CD4-positive, alpha-beta memory T cell (primary cell): ENCODE data around the gene TLL1. TPM values are rescaled to one million over a fixed set of nuclear protein-coding genes. Genes with fewer than 3 reads are reported as not detected.

Experiments
- CTCF ChIA-PET: fragments of 350-600 bp; sonication (Branson Sonifier 250); formaldehyde crosslinking; loops from one replicate; lab custom pipeline; 2021; ENCODE audit warnings: inconsistent platforms; ENCODE audit not compliant: partially characterized antibody; lab: Charles Lee
- POLR2A ChIA-PET: fragments of 350-600 bp; sonication (Branson Sonifier 250); formaldehyde crosslinking; loops from one replicate; lab custom pipeline; 2021; ENCODE audit not compliant: partially characterized antibody; lab: Charles Lee
- DNase-seq, 5 donors: peaks; one replicate each; pipeline versions ENCODE4 v3.0.0 to v3.0.0-alpha.2; 2020 to 2022; ENCODE audit warnings: mixed read lengths in 1 of 5
- H3K27ac ChIP-seq: one replicate; pipeline ENCODE4 v1.7.0; 2013; ENCODE audit warnings: low read depth, low read length
- H3K27me3 ChIP-seq: 2 replicates; pipeline ENCODE4 v1.7.0; 2013; ENCODE audit warnings: mild to moderate bottlenecking, low read length, moderate library complexity; ENCODE audit not compliant: insufficient read depth
- H3K36me3 ChIP-seq: 2 replicates; pipeline ENCODE4 v1.7.0; 2013; ENCODE audit warnings: mild to moderate bottlenecking, low read length, moderate library complexity; ENCODE audit not compliant: insufficient read depth
- H3K4me1 ChIP-seq: 2 replicates; pipeline ENCODE4 v1.7.0; 2013; ENCODE audit warnings: mild to moderate bottlenecking, low read length, moderate library complexity; ENCODE audit not compliant: insufficient read depth
- H3K4me3 ChIP-seq, 2 donors: one replicate each; pipeline ENCODE4 v1.7.0; 2013; ENCODE audit warnings: low read length in 2 of 2, mild to moderate bottlenecking in 1 of 2
- H3K9me3 ChIP-seq, 2 donors: one replicate each; pipeline ENCODE4 v1.7.0; 2013; ENCODE audit warnings: low read length in 2 of 2, control low read depth in 1 of 2; ENCODE audit not compliant: control insufficient read depth in 1 of 2
- H3K27ac Mint-ChIP-seq, 7 donors: one replicate each; pipeline ENCODE4 v1.8.0; 2020 to 2021; ENCODE audit warnings: mixed read lengths in 7 of 7, mild to moderate bottlenecking in 6 of 7, inconsistent platforms in 3 of 7, moderate library complexity in 3 of 7
- H3K27me3 Mint-ChIP-seq, 2 donors: one replicate each; pipeline ENCODE4 v1.8.0; 2020 to 2021; ENCODE audit warnings: mixed read lengths in 2 of 2
- H3K36me3 Mint-ChIP-seq, 2 donors: one replicate each; pipeline ENCODE4 v1.8.0; 2020 to 2021; ENCODE audit warnings: mixed read lengths in 2 of 2, inconsistent platforms in 1 of 2, mild to moderate bottlenecking in 1 of 2
- H3K4me1 Mint-ChIP-seq, 4 donors: one replicate each; pipeline ENCODE4 v1.8.0; 2020 to 2021; ENCODE audit warnings: mixed read lengths in 4 of 4, mild to moderate bottlenecking in 1 of 4
- H3K4me3 Mint-ChIP-seq, 8 donors: one replicate each; pipeline ENCODE4 v1.8.0; 2020 to 2021; ENCODE audit warnings: mixed read lengths in 8 of 8, mild to moderate bottlenecking in 7 of 8, moderate library complexity in 6 of 8, inconsistent platforms in 3 of 8
- H3K9me3 Mint-ChIP-seq, 8 donors: one replicate each; pipeline ENCODE4 v1.8.0; 2020 to 2021; ENCODE audit warnings: mixed read lengths in 8 of 8, mild to moderate bottlenecking in 5 of 8, inconsistent platforms in 3 of 8, moderate library complexity in 1 of 8
- intact Hi-C: fragments of 100-400 bp; cut with micrococcal nuclease; formaldehyde crosslinking; loops from one replicate; pipeline ENCODE4 v1.15.1; 2023
- polyA plus RNA-seq, 2 donors: library from polyadenylated mRNA; unstranded; fragments of 300-500 nt; fragmentation: Illumina TruSeq; gene quantifications; one replicate each; pipeline ENCODE4 v1.2.3, GENCODE V29; 2021
- total RNA-seq, 2 experiments: library from RNA; stranded (reverse); gene quantifications; one replicate each; pipeline ENCODE4 v1.2.3, GENCODE V29; 2021

TLL1 gene
- total and polyA plus RNA-seq, 4 experiments from 2014 or later: not detected

GRCh38 chr4:165947019-165947418 lies 74.0 kb downstream of the TLL1 start:
- Mint-ChIP-seq H3K9me3 (peaks cover 0 to 15% (median 2%) of the 10 kb centered on the region in 8 donors), H3K36me3 (no peaks in the 10 kb centered on the region), H3K27ac (no peak overlapping the region), H3K4me1 (no peaks in the 10 kb centered on the region), H3K27me3 (no peaks in the 10 kb centered on the region), H3K4me3 (no peak overlapping the region)
- DNase-seq: no peak
- no peak overlapping the region for H3K4me3 ChIP-seq
- H3K27ac ChIP-seq: no peak overlapping the region
- ChIA-PET POLR2A (no interaction called here), CTCF (no interaction called here)
- no peaks in the 10 kb centered on the region for H3K9me3 ChIP-seq
- intact Hi-C loops: no loop called here
- H3K36me3 ChIP-seq: no peaks in the 10 kb centered on the region
- no peaks in the 10 kb centered on the region for H3K4me1 ChIP-seq
- no peaks in the 10 kb centered on the region for H3K27me3 ChIP-seq

GRCh38 chr4:165953181-165953580 lies 80.1 kb downstream of the TLL1 start:
- Histone ChIP-seq H3K27me3 (no peaks in the 10 kb centered on the region), H3K4me3 (no peak overlapping the region), H3K4me1 (no peaks in the 10 kb centered on the region), H3K9me3 (no peaks in the 10 kb centered on the region), H3K36me3 (no peaks in the 10 kb centered on the region), H3K27ac (no peak overlapping the region)
- no peaks in the 10 kb centered on the region for H3K27me3 Mint-ChIP-seq
- no peak overlapping the region for H3K4me3 Mint-ChIP-seq
- H3K4me1 Mint-ChIP-seq: no peaks in the 10 kb centered on the region
- H3K27ac Mint-ChIP-seq: no peak overlapping the region
- H3K36me3 Mint-ChIP-seq: no peaks in the 10 kb centered on the region
- ChIA-PET CTCF (no interaction called here), POLR2A (no interaction called here)
- peaks cover 4 to 32% (median 14%) of the 10 kb centered on the region in 8 donors for H3K9me3 Mint-ChIP-seq
- intact Hi-C loops: no loop called here
- DNase-seq: no peak

GRCh38 chr4:165963621-165964020 lies 90.6 kb downstream of the TLL1 start:
- ChIA-PET POLR2A (no interaction called here), CTCF (no interaction called here)
- Mint-ChIP-seq H3K4me3 (no peak overlapping the region), H3K4me1 (no peaks in the 10 kb centered on the region), H3K27me3 (no peaks in the 10 kb centered on the region), H3K9me3 (peaks cover 0 to 30% (median 20%) of the 10 kb centered on the region in 8 donors), H3K27ac (no peak overlapping the region), H3K36me3 (no peaks in the 10 kb centered on the region)
- Histone ChIP-seq H3K27me3 (no peaks in the 10 kb centered on the region), H3K4me3 (no peak overlapping the region), H3K36me3 (no peaks in the 10 kb centered on the region), H3K27ac (no peak overlapping the region), H3K4me1 (no peaks in the 10 kb centered on the region), H3K9me3 (no peaks in the 10 kb centered on the region)
- DNase-seq: no peak
- intact Hi-C loops: no loop called here

- H3K27ac ChIP-seq: no peak overlapping the region
- H3K36me3 ChIP-seq: no peaks in the 10 kb centered on the region
- H3K4me3 Mint-ChIP-seq: no peak overlapping the region
- H3K4me3 ChIP-seq: no peak overlapping the region
- ChIA-PET POLR2A (no interaction called here), CTCF (no interaction called here)
- no peaks in the 10 kb centered on the region for H3K36me3 Mint-ChIP-seq
- peaks cover 0 to 26% (median 16%) of the 10 kb centered on the region in 8 donors for H3K9me3 Mint-ChIP-seq
- no peaks in the 10 kb centered on the region for H3K9me3 ChIP-seq
- no peaks in the 10 kb centered on the region for H3K27me3 ChIP-seq
- H3K27ac Mint-ChIP-seq: no peak overlapping the region
- no peaks in the 10 kb centered on the region for H3K27me3 Mint-ChIP-seq
- no peak for DNase-seq
- intact Hi-C loops: no loop called here
- no peaks in the 10 kb centered on the region for H3K4me1 Mint-ChIP-seq
- H3K4me1 ChIP-seq: no peaks in the 10 kb centered on the region
Measured at GRCh38 chr4:165964591-165964990, 91.6 kb downstream of the TLL1 start.

GRCh38 chr4:165965503-165965902 lies 92.5 kb downstream of the TLL1 start:
- no peaks in the 10 kb centered on the region for H3K36me3 ChIP-seq
- H3K27ac Mint-ChIP-seq: no peak overlapping the region
- no peaks in the 10 kb centered on the region for H3K4me1 ChIP-seq
- H3K27me3 Mint-ChIP-seq: no peaks in the 10 kb centered on the region
- H3K4me3 Mint-ChIP-seq: no peak overlapping the region
- DNase-seq: no peak
- CTCF ChIA-PET: no interaction called here
- no peaks in the 10 kb centered on the region for H3K4me1 Mint-ChIP-seq
- H3K9me3 ChIP-seq: no peaks in the 10 kb centered on the region
- POLR2A ChIA-PET: no interaction called here
- peaks cover 0 to 20% (median 13%) of the 10 kb centered on the region in 8 donors for H3K9me3 Mint-ChIP-seq
- H3K27me3 ChIP-seq: no peaks in the 10 kb centered on the region
- no peak overlapping the region for H3K27ac ChIP-seq
- H3K36me3 Mint-ChIP-seq: no peaks in the 10 kb centered on the region
- no peak overlapping the region for H3K4me3 ChIP-seq
- intact Hi-C loops: no loop called here

- Mint-ChIP-seq H3K36me3 (no peaks in the 10 kb centered on the region), H3K27me3 (no peaks in the 10 kb centered on the region), H3K9me3 (peaks cover 0 to 20% (median 12%) of the 10 kb centered on the region in 8 donors), H3K4me3 (no peak overlapping the region), H3K4me1 (no peaks in the 10 kb centered on the region), H3K27ac (no peak overlapping the region)
- Histone ChIP-seq H3K4me1 (no peaks in the 10 kb centered on the region), H3K9me3 (no peaks in the 10 kb centered on the region), H3K4me3 (no peak overlapping the region), H3K36me3 (no peaks in the 10 kb centered on the region), H3K27me3 (no peaks in the 10 kb centered on the region), H3K27ac (no peak overlapping the region)
- ChIA-PET POLR2A (no interaction called here), CTCF (no interaction called here)
- DNase-seq: no peak
- intact Hi-C loops: no loop called here
Measured at GRCh38 chr4:165966833-165967232, 93.8 kb downstream of the TLL1 start.

GRCh38 chr4:165967486-165967885 lies 94.4 kb downstream of the TLL1 start:
- DNase-seq: no peak
- Mint-ChIP-seq H3K4me1 (no peaks in the 10 kb centered on the region), H3K4me3 (no peak overlapping the region), H3K36me3 (no peaks in the 10 kb centered on the region), H3K27me3 (no peaks in the 10 kb centered on the region), H3K9me3 (peaks cover 0 to 20% (median 12%) of the 10 kb centered on the region in 8 donors), H3K27ac (no peak overlapping the region)
- H3K27ac ChIP-seq: no peak overlapping the region
- intact Hi-C loops: no loop called here
- no peaks in the 10 kb centered on the region for H3K4me1 ChIP-seq
- H3K9me3 ChIP-seq: no peaks in the 10 kb centered on the region
- no peaks in the 10 kb centered on the region for H3K27me3 ChIP-seq
- H3K36me3 ChIP-seq: no peaks in the 10 kb centered on the region
- POLR2A ChIA-PET: no interaction called here
- CTCF ChIA-PET: no interaction called here
- H3K4me3 ChIP-seq: no peak overlapping the region
